ENCODE measurements around the gene BCL7C. TPM values are rescaled to one million over a fixed set of nuclear protein-coding genes. Genes with fewer than 3 reads are reported as not detected.

Gene BCL7C
- total and polyA plus RNA-seq, 2 of the 13 experiments (the other 11 are each of a cell fraction or from before 2014, with no cell fraction given) = 17.7 to 33.8 TPM

GRCh38 chr16:30896889-30897733 lies 3.2 kb upstream of the BCL7C start:
- 24% methylated on average over 30 of the region's 31 CpGs for WGBS (ENCODE audit: low lambda C conversion rate)
- ChIA-PET POLR2A (interaction anchor here (0.6 to 2.2 kb wide), 8 partner anchors 17 to 479 kb away, joined by 3 to 18 read pairs (median 4); partner anchors contain the start of genes FBXL19 and SRCAP), CTCF (ENCODE audit: low intra/inter-chr PET ratio, low total read pairs) (no interaction called here)
- BruUV-seq (replicated peaks) = no TSS peak
- peaks cover 85% of the 10 kb centered on the region for H3K4me1 ChIP-seq (ENCODE audit: insufficient read depth, low read length)
- H2AFZ ChIP-seq (ENCODE audit: low read length) = no peak overlapping the region
- H3K4me2 ChIP-seq (ENCODE audit: low read depth, low read length) = peak overlapping the region; percentile 88
- in situ Hi-C loops (cut with HindIII; ENCODE audit: extremely low pct_ligation_motif_present, low pct_unique_long_range_greater_than_20kb) (loop anchor here (10.0 kb wide), 1 partner anchor 52 kb away; no protein-coding TSS in a partner anchor), intact Hi-C loops (cut with micrococcal nuclease; ENCODE audit: unreplicated experiment) (loop anchor here (2.0 kb wide), 1 partner anchor 22 kb away; no protein-coding TSS in a partner anchor)
- no peaks in the 10 kb centered on the region for H3K27me3 ChIP-seq (ENCODE audit: control insufficient read depth in 1 of 2, insufficient read depth in 2 of 2, low read length in 2 of 2)
- no peaks in the 10 kb centered on the region for H4K20me1 ChIP-seq (ENCODE audit: insufficient read depth, low read length)
- H3K27ac ChIP-seq (ENCODE audit: extremely low read length, insufficient read depth, low read length) = peak overlapping the region; percentile 70
- peak overlapping the region; percentile 64 to 84 (median 64) for H3K4me3 ChIP-seq (replicated peaks in 1 of 3; ENCODE audit: insufficient read depth in 1 of 3, low read depth in 2 of 3, low read length in 3 of 3)
- H3K9me3 ChIP-seq (ENCODE audit: low read length) = no peaks in the 10 kb centered on the region
- peaks cover 8% of the 10 kb centered on the region for H3K79me2 ChIP-seq (ENCODE audit: insufficient read depth, low read length)
- peak overlapping the region; percentile 70 for H3K9ac ChIP-seq (ENCODE audit: insufficient read depth, low read depth, low read length)
- peak; percentile 87 for DNase-seq (ENCODE audit: low spot score)
- ATAC-seq = peak; percentile 65
- H3K36me3 ChIP-seq (replicated peaks in 1 of 2; ENCODE audit: control insufficient read depth in 1 of 2, insufficient read depth in 2 of 2, low read length in 2 of 2) = no peaks in the 10 kb centered on the region
- no peak for FAIRE-seq
- TF ChIP-seq ZNF512 (CRISPR knock-in tag; IDR thresholded peaks at IDR 0.05) (no peak), ETV5 (CRISPR knock-in tag; IDR thresholded peaks at IDR 0.05; ENCODE audit: borderline replicate concordance) (no peak; the same call in 1 of the 2 replicates), FOXA3 (CRISPR knock-in tag; IDR thresholded peaks at IDR 0.05) (no peak), ZNF652 (CRISPR knock-in tag; IDR thresholded peaks at IDR 0.05; ENCODE audit: borderline replicate concordance, low read depth) (no peak), KAT8 (CRISPR knock-in tag; IDR thresholded peaks at IDR 0.05) (0 out of 2 replicates have a peak, but pooled peaks have one; percentile 44), ZMYM2 (CRISPR knock-in tag; IDR thresholded peaks at IDR 0.05) (0 out of 2 replicates have a peak, but pooled peaks have one; percentile 53), SP1 (IDR thresholded peaks at IDR 0.05) (no peak), SP1 (CRISPR knock-in tag; IDR thresholded peaks at IDR 0.05) (peak; percentile 79), MED8 (CRISPR knock-in tag; IDR thresholded peaks at IDR 0.05; ENCODE audit: insufficient replicate concordance) (no peak), ZNF343 (CRISPR knock-in tag; IDR thresholded peaks at IDR 0.05) (no peak), NFYC (CRISPR knock-in tag; IDR thresholded peaks at IDR 0.05) (peak; percentile 59), MXI1 (IDR thresholded peaks at IDR 0.05; ENCODE audit: borderline replicate concordance, low read depth, low read length) (peak; percentile 69; the same call in 1 of the 3 replicates), AHR (CRISPR knock-in tag; IDR thresholded peaks at IDR 0.05) (0 out of 2 replicates have a peak, but pooled peaks have one; percentile 40), ELK4 (CRISPR knock-in tag; IDR thresholded peaks at IDR 0.05; ENCODE audit: borderline replicate concordance) (no peak), PBX3 (CRISPR knock-in tag; IDR thresholded peaks at IDR 0.05; ENCODE audit: borderline replicate concordance) (no peak), ZMYM4 (CRISPR knock-in tag; IDR thresholded peaks at IDR 0.05) (no peak), ZNF879 (CRISPR knock-in tag; IDR thresholded peaks at IDR 0.05) (0 out of 2 replicates have a peak, but pooled peaks have one; percentile 22), SKIL (CRISPR knock-in tag; IDR thresholded peaks at IDR 0.05; ENCODE audit: borderline replicate concordance) (no peak)

Data from HepG2 (cell line).